Natural killer cell (primary cell): Measurements from ENCODE around the gene JOSD2. TPM values are rescaled to one million over a fixed set of nuclear protein-coding genes. Genes with fewer than 3 reads are reported as not detected.
"Not testable (repeated sequence)": the region's sequence is repeated elsewhere in the genome, so short reads cannot be mapped to it uniquely, and the experiment has no call there.

Experiments
- ATAC-seq, 3 donors: fragments of 150-1000 bp in 2 of 3; fragments of 200-7000 bp in 1 of 3; cut with Tn5 transposase; 1 replicate in 1 of 3; 2 replicates in 2 of 3; pipeline ENCODE4 v1.10.0; 2021; ENCODE audit warnings: mild to moderate bottlenecking in 2 of 3, moderate library complexity in 2 of 3
- DNase-seq, 2 donors: peaks; one replicate each; pipeline versions ENCODE4 v3.0.0 to v3.0.0-alpha.2; 2013 to 2021; ENCODE audit warnings: mixed read lengths in 1 of 2
- H3K27ac ChIP-seq: one replicate; pipeline ENCODE4 v1.5.1; 2013; ENCODE audit warnings: mild to moderate bottlenecking, low read length
- H3K27me3 ChIP-seq: one replicate; pipeline ENCODE4 v1.6.1; 2013; ENCODE audit warnings: low read length; ENCODE audit not compliant: control insufficient read depth, insufficient read depth
- H3K36me3 ChIP-seq: one replicate; pipeline ENCODE4 v1.6.1; 2013; ENCODE audit warnings: low read length; ENCODE audit not compliant: control insufficient read depth, insufficient read depth
- H3K4me1 ChIP-seq: one replicate; pipeline ENCODE4 v1.6.1; 2013; ENCODE audit warnings: low read length; ENCODE audit not compliant: control insufficient read depth, insufficient read depth
- H3K4me3 ChIP-seq: one replicate; pipeline ENCODE4 v1.5.1; 2013; ENCODE audit warnings: low read length
- H3K9me3 ChIP-seq: one replicate; pipeline ENCODE4 v1.6.1; 2013; ENCODE audit warnings: low read length; ENCODE audit not compliant: control insufficient read depth, insufficient read depth
- H3K27ac Mint-ChIP-seq, 2 donors: one replicate each; pipeline ENCODE4 v1.8.0; 2022; ENCODE audit warnings: mild to moderate bottlenecking in 2 of 2, mixed read lengths in 2 of 2, moderate library complexity in 1 of 2
- H3K27me3 Mint-ChIP-seq, 2 donors: one replicate each; pipeline ENCODE4 v1.8.0; 2022; ENCODE audit warnings: low read depth in 2 of 2, mixed read lengths in 2 of 2
- H3K36me3 Mint-ChIP-seq: one replicate; pipeline ENCODE4 v1.8.0; 2022; ENCODE audit warnings: mixed read lengths
- H3K4me1 Mint-ChIP-seq, 2 donors: one replicate each; pipeline ENCODE4 v1.8.0; 2022; ENCODE audit warnings: mixed read lengths in 2 of 2
- H3K4me3 Mint-ChIP-seq: one replicate; pipeline ENCODE4 v1.8.0; 2022; ENCODE audit warnings: mild to moderate bottlenecking, moderate library complexity, mixed read lengths
- H3K9me3 Mint-ChIP-seq, 2 donors: one replicate each; pipeline ENCODE4 v1.8.0; 2022; ENCODE audit warnings: mixed read lengths in 2 of 2
- WGBS: methylation state at CpG from one replicate; pipeline ENCODE4 v1.1.7; 2013; ENCODE audit warnings: missing lambda C conversion rate; ENCODE audit not compliant: insufficient coverage; 5-methylcytosine and 5-hydroxymethylcytosine counted together
- intact Hi-C: fragments of 100-400 bp; cut with micrococcal nuclease; formaldehyde crosslinking; loops from one replicate; pipeline ENCODE4 v1.14.2; 2022
- total RNA-seq, 4 donors: library from RNA; stranded (reverse); fragments of 120-200 nt in 1 of 4; gene quantifications; one replicate each; pipeline versions ENCODE4 v1.2.3 to v1.2.4, GENCODE V29; 2013 to 2022
- TF ChIP-seq, protein P1 (sequence below): fragments of 200-600 bp; IDR thresholded peaks from one replicate; pipeline ENCODE4 v1.8.0; 2022; ENCODE audit warnings: antibody characterized with exemption

Gene JOSD2
- total RNA-seq, 3 donors from 2014 or later (not counting 1 experiment from before 2014, with no cell fraction given): 18.8 to 22.0 (median 20.3) TPM

DNA sequence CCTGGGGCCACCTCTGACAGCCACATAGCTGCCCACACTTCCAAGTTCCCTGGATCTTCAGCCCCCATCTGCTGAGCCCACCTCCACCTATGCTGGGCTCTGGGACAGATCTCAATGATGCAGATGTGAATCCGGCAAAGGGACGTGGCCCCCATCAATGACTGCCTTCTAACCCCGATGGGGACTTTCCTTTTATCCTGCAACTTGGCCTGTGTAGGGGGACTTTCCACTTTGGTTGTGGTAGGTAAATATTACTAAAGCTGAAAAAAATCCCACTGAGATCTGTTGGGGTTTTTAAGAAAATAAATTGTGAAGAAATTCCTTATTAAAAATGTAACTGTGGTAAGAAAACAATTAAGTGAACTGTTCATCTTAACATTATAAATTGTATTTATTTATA lies 23.5 kb upstream of the JOSD2 start:
- H3K4me1 Mint-ChIP-seq: no peaks in the 10 kb centered on the region
- TF ChIP-seq, protein P1, sequence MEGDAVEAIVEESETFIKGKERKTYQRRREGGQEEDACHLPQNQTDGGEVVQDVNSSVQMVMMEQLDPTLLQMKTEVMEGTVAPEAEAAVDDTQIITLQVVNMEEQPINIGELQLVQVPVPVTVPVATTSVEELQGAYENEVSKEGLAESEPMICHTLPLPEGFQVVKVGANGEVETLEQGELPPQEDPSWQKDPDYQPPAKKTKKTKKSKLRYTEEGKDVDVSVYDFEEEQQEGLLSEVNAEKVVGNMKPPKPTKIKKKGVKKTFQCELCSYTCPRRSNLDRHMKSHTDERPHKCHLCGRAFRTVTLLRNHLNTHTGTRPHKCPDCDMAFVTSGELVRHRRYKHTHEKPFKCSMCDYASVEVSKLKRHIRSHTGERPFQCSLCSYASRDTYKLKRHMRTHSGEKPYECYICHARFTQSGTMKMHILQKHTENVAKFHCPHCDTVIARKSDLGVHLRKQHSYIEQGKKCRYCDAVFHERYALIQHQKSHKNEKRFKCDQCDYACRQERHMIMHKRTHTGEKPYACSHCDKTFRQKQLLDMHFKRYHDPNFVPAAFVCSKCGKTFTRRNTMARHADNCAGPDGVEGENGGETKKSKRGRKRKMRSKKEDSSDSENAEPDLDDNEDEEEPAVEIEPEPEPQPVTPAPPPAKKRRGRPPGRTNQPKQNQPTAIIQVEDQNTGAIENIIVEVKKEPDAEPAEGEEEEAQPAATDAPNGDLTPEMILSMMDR: no peak
- no peak overlapping the region for H3K27ac Mint-ChIP-seq
- no peaks in the 10 kb centered on the region for H3K4me1 ChIP-seq
- peaks cover 5 to 6% of the 10 kb centered on the region in 2 donors for H3K9me3 Mint-ChIP-seq
- H3K4me3 ChIP-seq: no peak overlapping the region
- H3K27me3 ChIP-seq: no peaks in the 10 kb centered on the region
- H3K27me3 Mint-ChIP-seq: peaks cover 10 to 19% of the 10 kb centered on the region in 2 donors
- no peak overlapping the region for H3K4me3 Mint-ChIP-seq
- H3K9me3 ChIP-seq: peaks cover 4% of the 10 kb centered on the region
- ATAC-seq (no peak), DNase-seq (no peak)
- no peak overlapping the region for H3K27ac ChIP-seq
- intact Hi-C loops: no loop called here
- H3K36me3 ChIP-seq: no peaks in the 10 kb centered on the region
- H3K36me3 Mint-ChIP-seq: peaks cover 8% of the 10 kb centered on the region
- 42% methylated on average over 3 of the region's 3 CpGs for WGBS

DNA sequence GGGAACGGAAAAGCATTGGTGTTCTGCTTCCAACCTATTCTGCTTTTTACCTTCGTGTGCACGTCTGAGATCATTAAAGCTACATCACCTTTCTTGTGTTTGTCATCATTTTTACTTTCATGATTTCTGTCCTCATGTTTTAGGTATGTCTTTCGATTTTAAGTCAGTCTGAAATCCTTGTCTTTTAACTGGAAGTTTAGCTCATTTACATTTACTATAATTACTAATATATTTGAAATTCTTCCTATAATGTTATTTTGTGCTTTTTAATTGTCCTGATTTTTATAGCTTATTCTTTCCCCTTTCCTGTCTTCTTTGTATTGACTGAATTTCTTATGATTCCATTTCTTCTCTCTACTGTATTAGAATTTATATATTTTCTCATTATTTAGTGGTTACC lies 22.0 kb upstream of the JOSD2 start:
- H3K9me3 Mint-ChIP-seq: peaks cover 5 to 6% of the 10 kb centered on the region in 2 donors

DNA sequence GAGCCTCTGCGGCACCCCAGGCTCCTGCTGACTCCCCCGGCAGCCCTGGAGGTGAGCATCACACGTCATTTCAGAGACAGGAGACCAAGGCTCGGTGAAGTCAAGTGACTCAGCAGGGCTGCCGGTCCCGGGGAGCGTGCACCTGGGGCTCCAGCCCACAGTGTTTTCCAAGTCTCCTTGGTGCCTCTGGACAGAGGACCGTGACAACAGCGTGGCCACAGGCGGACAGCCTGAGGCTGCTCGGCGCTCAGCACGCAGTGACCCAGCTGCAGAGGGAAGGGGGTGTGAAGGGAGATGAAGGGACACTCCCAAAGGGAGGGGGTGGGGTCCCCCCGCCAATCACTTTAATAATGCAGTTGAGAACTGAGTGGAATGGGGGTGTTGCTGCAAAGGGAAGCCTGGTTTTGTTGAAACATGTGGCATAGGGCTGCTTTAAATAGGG lies 20.2 kb upstream of the JOSD2 start:
- Mint-ChIP-seq H3K4me1 (no peaks in the 10 kb centered on the region), H3K27me3 (peaks cover 16 to 19% of the 10 kb centered on the region in 2 donors), H3K27ac (no peak overlapping the region), H3K9me3 (peaks cover 5 to 6% of the 10 kb centered on the region in 2 donors), H3K4me3 (no peak overlapping the region), H3K36me3 (peaks cover 8% of the 10 kb centered on the region)
- Histone ChIP-seq H3K9me3 (peaks cover 4% of the 10 kb centered on the region), H3K27ac (no peak overlapping the region), H3K27me3 (no peaks in the 10 kb centered on the region), H3K4me1 (no peaks in the 10 kb centered on the region), H3K36me3 (no peaks in the 10 kb centered on the region), H3K4me3 (no peak overlapping the region)
- 80% methylated on average over 14 of the region's 14 CpGs for WGBS
- intact Hi-C loops: no loop called here
- no peak for DNase-seq
- TF ChIP-seq, protein P1: no peak
- no peak for ATAC-seq

More for the DNA sequence above, 22.0 kb upstream of the JOSD2 start:
- 94% methylated on average over 3 of the region's 4 CpGs for WGBS
- intact Hi-C loops: no loop called here
- H3K4me1 ChIP-seq: no peaks in the 10 kb centered on the region
- Mint-ChIP-seq H3K4me1 (no peaks in the 10 kb centered on the region), H3K27ac (no peak overlapping the region), H3K4me3 (no peak overlapping the region), H3K27me3 (peaks cover 11 to 19% of the 10 kb centered on the region in 2 donors), H3K36me3 (peaks cover 8% of the 10 kb centered on the region)
- ATAC-seq (no peak), DNase-seq (no peak)
- no peak overlapping the region for H3K27ac ChIP-seq
- H3K36me3 ChIP-seq: no peaks in the 10 kb centered on the region
- H3K27me3 ChIP-seq: no peaks in the 10 kb centered on the region
- H3K9me3 ChIP-seq: peaks cover 4% of the 10 kb centered on the region
- TF ChIP-seq, protein P1: no peak
- H3K4me3 ChIP-seq: no peak overlapping the region

DNA sequence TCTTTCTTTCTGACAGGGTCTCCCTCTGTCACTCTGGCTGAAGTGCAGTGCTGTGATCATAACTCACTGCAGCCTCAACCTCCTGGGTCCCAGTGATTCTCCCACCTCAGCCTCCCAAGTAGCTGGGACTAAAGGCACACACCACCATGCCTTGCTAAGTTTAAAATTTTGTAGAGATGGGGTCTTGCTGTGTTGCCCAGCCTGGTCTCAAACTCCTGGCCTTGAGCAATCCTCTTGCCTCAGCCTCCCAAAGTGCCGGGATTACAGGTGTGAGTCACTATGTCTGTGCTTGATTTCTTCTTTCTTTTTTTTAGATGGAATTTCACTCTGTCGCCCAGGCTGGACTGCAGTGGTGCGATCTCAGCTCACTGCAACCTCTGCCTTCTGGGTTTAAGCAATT lies 17.1 kb upstream of the JOSD2 start:
- H3K36me3 ChIP-seq, H3K4me1 ChIP-seq, H3K27ac ChIP-seq, DNase-seq, H3K9me3 ChIP-seq, H3K36me3 Mint-ChIP-seq, H3K4me3 ChIP-seq, intact Hi-C loops, H3K4me3 Mint-ChIP-seq, ATAC-seq, H3K4me1 Mint-ChIP-seq, H3K27me3 ChIP-seq, H3K9me3 Mint-ChIP-seq, H3K27ac Mint-ChIP-seq: not testable (repeated sequence)
- WGBS: 92% methylated on average over 3 of the region's 3 CpGs
- H3K27me3 Mint-ChIP-seq: peaks cover 8 to 15% of the 10 kb centered on the region in 2 donors
